GM18867 (cell line): ENCODE measurements around the gene ANKIB1.
"Not testable (repeated sequence)": the region's sequence is repeated elsewhere in the genome, so short reads cannot be mapped to it uniquely, and the experiment has no call there.

Experiments
- ATAC-seq: cut with Tn5 transposase; IDR thresholded peaks from one replicate; pipeline ENCODE4 v1.9.1; 2021; ENCODE audit warnings: mild to moderate bottlenecking, moderate library complexity; ENCODE audit not compliant: unreplicated experiment

The ANKIB1 gene

DNA sequence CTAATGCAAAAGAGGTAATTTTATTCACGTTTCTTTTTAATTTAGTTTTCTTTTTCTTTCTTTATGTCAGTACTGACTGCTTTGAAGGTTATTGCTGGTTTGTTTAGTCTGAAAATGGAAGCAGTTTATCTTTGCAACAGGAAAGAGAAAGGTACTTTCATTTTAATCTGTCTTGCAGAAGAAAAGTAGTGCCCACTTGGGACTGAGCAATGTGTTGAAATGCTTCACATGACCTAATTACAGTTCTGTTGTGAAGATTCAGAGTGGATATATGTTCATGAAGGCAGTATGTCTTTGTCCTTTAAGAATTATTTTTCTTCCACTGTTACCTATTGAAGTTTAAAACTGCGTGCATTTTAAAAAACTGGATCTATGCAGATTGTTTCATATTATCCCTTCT lies 80.1 kb downstream of the ANKIB1 start:
- ATAC-seq, result no peak

- ATAC-seq, result no peak
These were observed 85.2 kb downstream of the ANKIB1 start for GRCh38 chr7:92330835-92331438.

- ATAC-seq, result no peak
These were observed 85.7 kb downstream of the ANKIB1 start for GRCh38 chr7:92331508-92331907.

- no peak for ATAC-seq
These were observed 87.0 kb downstream of the ANKIB1 start for GRCh38 chr7:92332782-92333181.

- no peak for ATAC-seq
These were observed 88.1 kb downstream of the ANKIB1 start for GRCh38 chr7:92333866-92334265.

GRCh38 chr7:92335574-92335973 lies 89.8 kb downstream of the ANKIB1 start:
- no peak for ATAC-seq

DNA sequence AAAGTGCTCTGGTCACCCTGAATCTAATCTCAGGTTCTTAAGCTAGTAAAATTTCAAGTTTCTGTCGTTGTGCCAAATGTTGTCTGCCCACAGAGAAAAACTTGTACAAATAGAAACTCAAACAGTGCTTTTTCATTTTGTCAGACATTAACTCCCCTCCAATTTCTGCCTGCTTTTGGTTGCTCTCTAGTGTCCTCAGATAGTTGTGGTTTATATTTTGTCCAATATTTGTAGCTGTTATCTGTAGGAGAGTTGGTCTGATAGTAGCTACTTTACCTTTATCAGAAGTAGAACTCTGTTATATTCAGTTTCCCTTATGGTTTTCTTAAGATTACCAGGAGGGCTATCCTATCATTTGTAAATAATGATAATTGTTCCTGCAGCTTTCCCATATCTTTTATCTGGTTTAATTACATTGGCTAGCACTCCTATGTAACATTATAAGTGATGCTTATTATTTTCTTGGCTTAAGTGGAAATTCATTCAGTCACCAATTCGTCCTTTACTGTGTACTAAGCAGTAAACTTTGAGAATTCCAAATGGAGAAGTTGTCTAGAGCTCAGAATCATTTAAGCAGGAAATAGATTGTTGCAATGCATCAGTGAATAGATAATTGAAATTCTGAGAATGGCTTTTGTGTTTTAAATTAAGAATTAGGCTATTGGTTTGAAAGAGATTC lies 91.0 kb downstream of the ANKIB1 start:
- ATAC-seq, result no peak

- ATAC-seq, result no peak
These were observed 94.2 kb downstream of the ANKIB1 start for GRCh38 chr7:92340016-92340415.

DNA sequence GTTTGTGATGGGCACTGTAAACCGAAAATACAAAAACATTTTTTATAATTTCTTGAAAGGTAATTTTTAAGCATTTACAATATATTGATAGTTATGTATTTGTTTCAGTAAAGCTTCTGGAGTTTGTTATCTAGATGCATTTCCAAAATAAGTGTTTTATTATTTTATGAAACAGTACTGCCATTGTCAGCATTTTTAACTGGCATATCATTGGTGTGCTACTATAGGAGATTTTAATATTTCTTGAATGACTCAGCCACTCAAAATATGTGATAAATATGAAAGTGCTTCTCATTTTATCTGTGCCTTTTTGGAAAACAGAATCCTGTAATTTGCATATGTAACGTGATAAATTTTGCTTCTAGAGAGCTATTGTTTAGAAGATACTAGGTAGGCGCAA lies 97.9 kb downstream of the ANKIB1 start:
- no peak for ATAC-seq

- ATAC-seq, result no peak
These were observed 106.2 kb downstream of the ANKIB1 start for GRCh38 chr7:92352009-92352408.

GRCh38 chr7:92354214-92354613 lies 108.4 kb downstream of the ANKIB1 start:
- ATAC-seq, result no peak

DNA sequence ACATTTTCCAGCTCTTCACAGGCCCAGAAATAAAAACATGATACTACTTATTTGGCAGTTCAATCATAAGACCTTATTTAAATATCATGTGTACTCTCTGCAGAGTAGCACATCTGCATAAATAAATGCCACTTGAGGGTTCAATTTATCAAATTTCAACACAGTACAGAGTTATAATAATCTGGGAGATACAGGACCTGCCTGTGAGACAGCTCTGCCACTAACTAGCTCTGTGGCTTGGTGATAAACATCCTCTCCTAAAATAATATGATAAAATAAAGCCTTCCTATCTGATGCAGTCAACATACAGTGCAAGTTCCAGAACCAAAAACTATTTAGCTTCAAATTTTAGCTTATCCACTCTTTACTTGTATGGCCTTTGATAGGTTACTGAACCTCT lies 110.6 kb downstream of the ANKIB1 start:
- ATAC-seq, result no peak

GRCh38 chr7:92357260-92357659 lies 111.5 kb downstream of the ANKIB1 start:
- no peak for ATAC-seq

DNA sequence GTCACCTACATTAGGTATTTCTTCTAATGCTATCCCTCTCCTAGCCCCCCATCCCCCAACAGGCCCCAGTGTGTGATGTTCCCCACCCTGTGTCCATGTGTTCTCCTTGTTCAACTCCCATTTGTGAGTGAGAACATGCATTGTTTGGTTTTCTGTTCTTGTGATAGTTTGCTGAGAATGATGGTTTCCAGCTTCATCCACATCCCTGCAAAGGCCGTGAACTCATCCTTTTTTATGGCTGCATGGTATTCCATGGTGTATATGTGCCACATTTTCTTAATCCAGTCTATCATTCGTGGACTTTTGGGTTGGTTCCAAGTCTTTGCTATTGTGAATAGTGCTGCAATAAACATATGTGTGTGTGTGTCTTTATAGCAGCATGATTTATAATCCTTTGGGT lies 113.4 kb downstream of the ANKIB1 start:
- ATAC-seq, result not testable (repeated sequence)

GRCh38 chr7:92359801-92360200 lies 114.0 kb downstream of the ANKIB1 start:
- ATAC-seq, result no peak

DNA sequence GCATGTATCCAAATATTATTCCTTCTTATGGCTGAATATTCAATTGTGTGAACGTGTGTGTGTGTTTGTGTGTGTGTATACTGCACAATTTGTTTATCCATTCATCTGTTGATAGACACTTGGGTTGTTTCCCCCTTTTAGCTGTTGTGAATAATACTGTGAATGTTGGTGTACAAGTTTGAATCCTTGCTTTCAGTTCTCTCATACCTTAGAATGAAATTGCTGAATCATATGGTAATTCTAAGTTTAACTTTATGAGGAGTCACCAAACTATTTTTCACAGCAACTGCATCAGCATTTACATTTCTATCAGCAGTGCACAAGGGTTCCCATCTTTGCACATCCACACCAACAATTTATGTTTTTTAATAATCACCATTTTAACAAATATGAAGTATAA lies 114.6 kb downstream of the ANKIB1 start:
- ATAC-seq, result no peak

GRCh38 chr7:92362131-92362530 lies 116.4 kb downstream of the ANKIB1 start:
- ATAC-seq, result no peak

- ATAC-seq, result no peak
These were observed 121.0 kb downstream of the ANKIB1 start for GRCh38 chr7:92366730-92367129.

- no peak for ATAC-seq
These were observed 123.0 kb downstream of the ANKIB1 start for GRCh38 chr7:92368741-92369140.

DNA sequence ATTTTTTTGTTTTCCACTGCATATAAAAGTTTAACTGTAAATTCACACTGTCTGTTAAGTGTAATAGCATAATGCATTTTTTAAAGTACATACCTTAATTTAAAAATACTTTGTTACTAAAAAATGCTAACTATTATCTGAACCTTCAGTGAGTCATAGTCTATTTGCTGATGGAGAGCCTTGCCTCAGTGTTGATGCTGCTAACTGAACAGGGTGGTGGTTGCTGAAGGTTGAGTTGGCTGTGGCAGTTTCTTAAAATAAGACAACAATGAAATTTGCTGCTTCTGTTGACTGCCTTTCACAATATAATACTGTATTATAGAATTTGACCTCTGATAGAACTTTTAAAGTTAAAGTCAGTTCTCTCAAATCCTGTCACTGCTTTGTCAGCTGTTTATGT lies 129.2 kb downstream of the ANKIB1 start:
- ATAC-seq, result no peak

GRCh38 chr7:92391071-92391470 lies 145.3 kb downstream of the ANKIB1 start:
- ATAC-seq, result no peak

- ATAC-seq, result no peak
These were observed 151.8 kb downstream of the ANKIB1 start for GRCh38 chr7:92397542-92397941.

- no peak for ATAC-seq
These were observed 154.2 kb downstream of the ANKIB1 start for GRCh38 chr7:92400013-92400412.
